Activated CD8-positive, alpha-beta T cell treated with anti-CD3 and anti-CD28 coated beads for 36 hours (primary cell): Measurements from ENCODE around the gene MAST3. TPM values are rescaled to one million over a fixed set of nuclear protein-coding genes. Genes with fewer than 3 reads are reported as not detected.
"Not testable (repeated sequence)": the region's sequence is repeated elsewhere in the genome, so short reads cannot be mapped to it uniquely, and the experiment has no call there.

Experiments used
- ATAC-seq: fragments of 200-7000 bp; cut with Tn5 transposase; one replicate; pipeline ENCODE4 v1.10.0; 2021; ENCODE audit warnings: mild to moderate bottlenecking, moderate library complexity
- CTCF ChIA-PET: fragments of 350-600 bp; sonication (Branson Sonifier 250); formaldehyde crosslinking; loops from one replicate; lab custom pipeline; 2021; ENCODE audit warnings: antibody characterized with exemption; lab: Charles Lee
- POLR2A ChIA-PET: fragments of 350-600 bp; sonication (Branson Sonifier 250); formaldehyde crosslinking; loops from one replicate; lab custom pipeline; 2021; ENCODE audit warnings: antibody characterized with exemption; lab: Charles Lee
- DNase-seq: peaks from one replicate; pipeline ENCODE4 v3.0.0-alpha.2; 2020
- H3K27ac Mint-ChIP-seq: one replicate; pipeline ENCODE4 v1.8.0; 2021; ENCODE audit warnings: mild to moderate bottlenecking, mixed read lengths
- H3K27me3 Mint-ChIP-seq: one replicate; pipeline ENCODE4 v1.8.0; 2021; ENCODE audit warnings: mixed read lengths
- H3K36me3 Mint-ChIP-seq: one replicate; pipeline ENCODE4 v1.8.0; 2021; ENCODE audit warnings: low read depth, mixed read lengths
- H3K4me1 Mint-ChIP-seq: one replicate; pipeline ENCODE4 v1.8.0; 2021; ENCODE audit warnings: low read depth, mixed read lengths
- H3K4me3 Mint-ChIP-seq: one replicate; pipeline ENCODE4 v1.8.0; 2021; ENCODE audit warnings: mild to moderate bottlenecking, moderate library complexity, mixed read lengths
- H3K9me3 Mint-ChIP-seq: one replicate; pipeline ENCODE4 v1.8.0; 2021; ENCODE audit warnings: mixed read lengths
- intact Hi-C: fragments of 100-400 bp; cut with micrococcal nuclease; formaldehyde crosslinking; loops from one replicate; pipeline ENCODE4 v1.10.0; 2022
- total RNA-seq, 2 experiments: library from RNA; stranded (reverse); gene quantifications; one replicate each; pipeline ENCODE4 v1.2.3, GENCODE V29; 2021
- TF ChIP-seq, protein P1 (sequence below): fragments of 200-600 bp; IDR thresholded peaks from one replicate; pipeline ENCODE4 v1.8.0; 2022; ENCODE audit warnings: antibody characterized with exemption, mild to moderate bottlenecking

Gene MAST3
- total RNA-seq, 2 experiments from 2014 or later = 23.1 to 23.3 TPM

DNA sequence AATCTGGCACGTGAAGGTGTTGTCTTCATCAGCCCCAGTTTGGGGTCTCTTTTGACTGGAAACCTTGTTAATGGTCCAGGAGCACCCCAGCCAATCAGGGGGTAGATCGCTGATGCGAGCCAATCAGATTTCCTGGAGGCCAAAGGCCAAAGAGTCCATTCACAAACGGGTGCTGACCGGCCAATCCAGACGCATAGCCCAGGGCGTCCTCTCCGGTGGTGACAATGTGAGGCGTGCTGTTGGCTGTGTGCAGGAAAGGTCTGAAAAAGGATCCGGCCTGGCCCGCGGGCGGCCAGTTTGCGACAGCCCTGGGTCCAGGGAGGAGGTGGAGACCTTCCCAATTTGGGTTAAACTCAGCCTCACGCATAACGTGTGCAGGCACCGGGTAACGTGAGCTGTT lies 3.1 kb downstream of the MAST3 start:
- TF ChIP-seq, protein P1, sequence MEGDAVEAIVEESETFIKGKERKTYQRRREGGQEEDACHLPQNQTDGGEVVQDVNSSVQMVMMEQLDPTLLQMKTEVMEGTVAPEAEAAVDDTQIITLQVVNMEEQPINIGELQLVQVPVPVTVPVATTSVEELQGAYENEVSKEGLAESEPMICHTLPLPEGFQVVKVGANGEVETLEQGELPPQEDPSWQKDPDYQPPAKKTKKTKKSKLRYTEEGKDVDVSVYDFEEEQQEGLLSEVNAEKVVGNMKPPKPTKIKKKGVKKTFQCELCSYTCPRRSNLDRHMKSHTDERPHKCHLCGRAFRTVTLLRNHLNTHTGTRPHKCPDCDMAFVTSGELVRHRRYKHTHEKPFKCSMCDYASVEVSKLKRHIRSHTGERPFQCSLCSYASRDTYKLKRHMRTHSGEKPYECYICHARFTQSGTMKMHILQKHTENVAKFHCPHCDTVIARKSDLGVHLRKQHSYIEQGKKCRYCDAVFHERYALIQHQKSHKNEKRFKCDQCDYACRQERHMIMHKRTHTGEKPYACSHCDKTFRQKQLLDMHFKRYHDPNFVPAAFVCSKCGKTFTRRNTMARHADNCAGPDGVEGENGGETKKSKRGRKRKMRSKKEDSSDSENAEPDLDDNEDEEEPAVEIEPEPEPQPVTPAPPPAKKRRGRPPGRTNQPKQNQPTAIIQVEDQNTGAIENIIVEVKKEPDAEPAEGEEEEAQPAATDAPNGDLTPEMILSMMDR = no peak
- H3K27me3 Mint-ChIP-seq = no peaks in the 10 kb centered on the region
- no peak overlapping the region for H3K27ac Mint-ChIP-seq
- H3K36me3 Mint-ChIP-seq = peaks cover 3% of the 10 kb centered on the region
- intact Hi-C loops = no loop called here
- no peaks in the 10 kb centered on the region for H3K9me3 Mint-ChIP-seq
- H3K4me1 Mint-ChIP-seq = peaks cover 27% of the 10 kb centered on the region
- POLR2A ChIA-PET = interaction anchor here (0.9 to 1.2 kb wide), 2 partner anchors 14 to 38 kb away, joined by 3 to 4 read pairs; partner anchors contain the start of gene IL12RB1
- ATAC-seq (no peak), DNase-seq (no peak)
- CTCF ChIA-PET = interaction anchor here (1.6 to 2.9 kb wide), 2 partner anchors 9 to 12 kb away, joined by 4 to 16 read pairs; no protein-coding TSS in a partner anchor
- no peak overlapping the region for H3K4me3 Mint-ChIP-seq

DNA sequence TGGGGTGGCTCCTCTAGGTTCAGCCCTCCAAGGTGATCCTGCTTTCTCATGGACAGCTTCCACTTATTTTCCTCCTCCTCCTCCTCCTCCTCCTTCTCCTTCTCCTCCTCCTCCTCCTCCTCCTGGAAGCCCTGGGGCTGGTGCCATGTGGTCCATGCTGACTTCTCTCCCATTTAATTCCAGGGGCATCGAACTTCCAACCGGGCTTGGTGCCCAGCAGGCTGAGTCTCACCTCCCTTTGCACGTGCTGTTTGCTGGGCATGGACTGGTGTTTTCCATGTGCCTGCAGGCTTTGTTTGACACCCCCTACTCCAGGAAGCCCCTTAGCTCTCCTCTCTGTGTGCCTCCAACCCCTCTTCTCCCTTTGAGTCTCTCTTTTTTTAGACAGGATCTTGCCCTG lies 3.7 kb downstream of the MAST3 start:
- POLR2A ChIA-PET = interaction anchor here (0.6 to 1.2 kb wide), 3 partner anchors 15 to 50 kb away, joined by 3 to 4 read pairs (median 3); partner anchors contain the start of gene IL12RB1
- intact Hi-C loops = no loop called here
- Mint-ChIP-seq H3K36me3 (peaks cover 3% of the 10 kb centered on the region), H3K9me3 (no peaks in the 10 kb centered on the region), H3K27me3 (no peaks in the 10 kb centered on the region), H3K4me1 (peaks cover 27% of the 10 kb centered on the region), H3K4me3 (no peak overlapping the region), H3K27ac (no peak overlapping the region)
- ATAC-seq = no peak
- no peak for DNase-seq
- TF ChIP-seq, protein P1 = no peak
- CTCF ChIA-PET = interaction anchor here (1.6 to 2.9 kb wide), 2 partner anchors 8 to 11 kb away, joined by 4 to 16 read pairs; no protein-coding TSS in a partner anchor

DNA sequence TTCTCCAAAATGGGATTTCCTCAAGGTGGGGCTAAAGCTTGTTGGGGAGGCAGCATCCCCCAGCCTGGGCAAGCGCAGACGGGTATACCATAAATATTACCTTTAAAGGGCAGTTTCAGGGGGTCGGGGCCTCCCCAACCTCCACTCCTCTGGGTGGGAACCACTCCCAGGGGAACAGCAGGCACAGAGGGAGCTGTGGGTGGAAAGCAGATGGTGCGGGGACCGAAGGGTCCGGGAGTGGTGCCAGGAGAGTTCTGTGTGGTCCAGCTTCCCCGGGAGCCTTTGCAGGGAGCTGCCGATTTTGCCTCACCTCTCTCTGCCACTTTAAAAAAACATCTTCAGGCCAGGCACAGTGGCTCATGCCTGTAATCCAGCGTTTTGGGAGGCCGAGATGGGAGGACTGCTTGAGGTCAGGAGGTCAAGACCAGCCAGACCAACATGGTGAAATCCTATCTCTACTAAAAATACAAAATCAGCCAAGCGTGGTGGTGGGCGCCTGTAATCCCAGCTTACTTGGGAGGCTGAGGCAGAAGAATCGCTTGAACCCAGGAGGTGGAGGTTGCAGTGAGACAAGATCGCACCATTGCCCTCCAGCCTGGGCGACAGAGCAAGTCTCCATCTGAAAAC lies 5.5 kb downstream of the MAST3 start:
- peaks cover 27% of the 10 kb centered on the region for H3K4me1 Mint-ChIP-seq
- intact Hi-C loops = no loop called here
- TF ChIP-seq, protein P1 = no peak
- no peaks in the 10 kb centered on the region for H3K9me3 Mint-ChIP-seq
- ChIA-PET CTCF (interaction anchor here (1.3 to 1.8 kb wide), 3 partner anchors 10 to 49 kb away, joined by 3 to 8 read pairs (median 4); no protein-coding TSS in a partner anchor), POLR2A (interaction anchor here (1.4 kb wide), 1 partner anchor 16 kb away, joined by 3 read pairs; the partner anchor contains the start of gene IL12RB1)
- DNase-seq = no peak
- no peak overlapping the region for H3K27ac Mint-ChIP-seq
- no peak for ATAC-seq
- no peaks in the 10 kb centered on the region for H3K27me3 Mint-ChIP-seq
- peaks cover 3% of the 10 kb centered on the region for H3K36me3 Mint-ChIP-seq
- H3K4me3 Mint-ChIP-seq = no peak overlapping the region

DNA sequence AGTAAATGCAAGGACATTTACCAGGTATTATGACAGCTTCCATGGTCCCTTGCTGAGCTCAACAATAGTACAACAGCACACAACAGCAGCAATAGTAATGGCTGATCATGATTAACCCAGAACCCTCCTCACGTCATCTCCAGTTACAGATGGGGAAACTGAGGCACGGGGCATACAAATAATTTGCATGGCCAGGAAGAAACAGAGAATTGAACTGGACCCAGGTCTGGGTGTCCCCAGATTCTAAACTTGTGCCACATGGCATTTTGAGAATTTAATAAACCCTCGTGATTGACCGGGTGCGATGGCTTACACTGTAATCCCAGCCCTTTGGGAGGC lies 7.2 kb downstream of the MAST3 start:
- Mint-ChIP-seq H3K27me3 (no peaks in the 10 kb centered on the region), H3K4me3 (peak overlapping the region; percentile 69), H3K36me3 (peaks cover 1% of the 10 kb centered on the region), H3K9me3 (no peaks in the 10 kb centered on the region), H3K4me1 (peaks cover 24% of the 10 kb centered on the region), H3K27ac (peak overlapping the region; percentile 66)
- TF ChIP-seq, protein P1 = no peak
- CTCF ChIA-PET = interaction anchor here (0.8 to 1.8 kb wide), 2 partner anchors 8 to 147 kb away, joined by 3 to 8 read pairs; no protein-coding TSS in a partner anchor
- DNase-seq = no peak
- intact Hi-C loops = no loop called here
- POLR2A ChIA-PET = interaction anchor here (1.0 kb wide), 1 partner anchor 13 kb away, joined by 3 read pairs; no protein-coding TSS in a partner anchor
- no peak for ATAC-seq

DNA sequence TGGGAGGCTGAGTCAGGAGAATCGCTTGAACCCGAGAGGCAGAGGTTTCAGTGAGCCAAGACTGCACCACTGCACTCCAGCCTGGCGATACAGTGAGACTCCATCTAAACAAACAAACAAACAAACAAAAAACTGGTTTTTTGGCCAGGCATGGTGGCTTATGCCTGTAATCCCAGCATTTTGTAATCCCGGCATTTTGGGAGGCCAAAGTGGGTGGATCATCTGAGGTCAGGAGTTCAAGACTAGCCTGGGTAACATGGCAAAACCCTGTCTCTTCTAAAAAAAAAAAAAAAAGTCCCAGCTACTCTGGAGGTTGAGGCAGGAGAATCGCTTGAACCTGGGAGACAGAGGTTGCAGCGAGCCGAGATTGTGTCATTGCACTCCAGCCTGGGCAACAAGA lies 7.7 kb downstream of the MAST3 start:
- peaks cover 22% of the 10 kb centered on the region for H3K4me1 Mint-ChIP-seq
- H3K27me3 Mint-ChIP-seq, H3K27ac Mint-ChIP-seq, H3K9me3 Mint-ChIP-seq, DNase-seq, ATAC-seq, intact Hi-C loops, H3K36me3 Mint-ChIP-seq: not testable (repeated sequence)
- peak overlapping the region; percentile 69 for H3K4me3 Mint-ChIP-seq
- POLR2A ChIA-PET = interaction anchor here (1.0 kb wide), 1 partner anchor 13 kb away, joined by 3 read pairs; no protein-coding TSS in a partner anchor
- CTCF ChIA-PET = interaction anchor here (0.8 kb wide), 1 partner anchor 146 kb away, joined by 3 read pairs; no protein-coding TSS in a partner anchor
